ENCODE data around the gene RPH3AL. TPM values are rescaled to one million over a fixed set of nuclear protein-coding genes. Genes with fewer than 3 reads are reported as not detected.
"Not testable (repeated sequence)": the region's sequence is repeated elsewhere in the genome, so short reads cannot be mapped to it uniquely, and the experiment has no call there.

RPH3AL gene
- total RNA-seq, 1 donor = 2.9 TPM

DNA sequence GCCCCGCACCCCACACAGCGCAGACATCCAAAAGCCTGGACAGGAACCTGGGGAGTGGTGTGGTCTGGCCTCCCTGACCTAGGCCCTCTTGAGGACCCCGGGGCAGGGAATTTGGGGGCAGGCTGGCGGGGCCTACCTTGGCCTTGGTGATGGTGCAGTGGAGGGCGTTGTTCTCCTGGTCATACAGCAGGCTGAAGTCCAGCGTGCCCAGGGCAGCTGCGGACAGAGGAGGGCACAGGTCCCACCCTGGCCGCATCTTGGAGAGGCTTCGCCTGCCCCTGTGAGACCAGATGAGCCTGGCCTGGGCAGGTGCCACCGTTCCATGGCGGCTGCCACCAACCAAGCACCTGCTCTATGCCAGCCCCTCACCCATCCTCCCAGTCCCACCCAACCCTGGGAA lies 180.2 kb downstream of the RPH3AL start:
- H3K4me3 ChIP-seq (ENCODE audit: insufficient read depth, low read length) = no peak overlapping the region
- H3K27me3 ChIP-seq (ENCODE audit: insufficient read depth, low read length) = no peaks in the 10 kb centered on the region
- no peak overlapping the region for H3K4me2 ChIP-seq (ENCODE audit: insufficient read depth, low read length)
- no peaks in the 10 kb centered on the region for H3K36me3 ChIP-seq (ENCODE audit: insufficient read depth, low read length)
- H3K9me3 ChIP-seq (ENCODE audit: low read depth, low read length) = no peaks in the 10 kb centered on the region
- no peak overlapping the region for H2AFZ ChIP-seq (ENCODE audit: low read length)
- no peaks in the 10 kb centered on the region for H3K79me2 ChIP-seq (ENCODE audit: insufficient read depth, low read length)
- no peaks in the 10 kb centered on the region for H3K4me1 ChIP-seq (ENCODE audit: insufficient read depth, low read length)
- TF ChIP-seq, protein P1, sequence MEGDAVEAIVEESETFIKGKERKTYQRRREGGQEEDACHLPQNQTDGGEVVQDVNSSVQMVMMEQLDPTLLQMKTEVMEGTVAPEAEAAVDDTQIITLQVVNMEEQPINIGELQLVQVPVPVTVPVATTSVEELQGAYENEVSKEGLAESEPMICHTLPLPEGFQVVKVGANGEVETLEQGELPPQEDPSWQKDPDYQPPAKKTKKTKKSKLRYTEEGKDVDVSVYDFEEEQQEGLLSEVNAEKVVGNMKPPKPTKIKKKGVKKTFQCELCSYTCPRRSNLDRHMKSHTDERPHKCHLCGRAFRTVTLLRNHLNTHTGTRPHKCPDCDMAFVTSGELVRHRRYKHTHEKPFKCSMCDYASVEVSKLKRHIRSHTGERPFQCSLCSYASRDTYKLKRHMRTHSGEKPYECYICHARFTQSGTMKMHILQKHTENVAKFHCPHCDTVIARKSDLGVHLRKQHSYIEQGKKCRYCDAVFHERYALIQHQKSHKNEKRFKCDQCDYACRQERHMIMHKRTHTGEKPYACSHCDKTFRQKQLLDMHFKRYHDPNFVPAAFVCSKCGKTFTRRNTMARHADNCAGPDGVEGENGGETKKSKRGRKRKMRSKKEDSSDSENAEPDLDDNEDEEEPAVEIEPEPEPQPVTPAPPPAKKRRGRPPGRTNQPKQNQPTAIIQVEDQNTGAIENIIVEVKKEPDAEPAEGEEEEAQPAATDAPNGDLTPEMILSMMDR (IDR thresholded peaks at IDR 0.05; ENCODE audit: extremely low read depth, low read depth, low read length) = no peak
- no peaks in the 10 kb centered on the region for H4K20me1 ChIP-seq (ENCODE audit: insufficient read depth, low read length)
- no peak for DNase-seq (ENCODE audit: insufficient read length, low spot score, missing footprints)
- H3K27ac ChIP-seq (ENCODE audit: low read depth, low read length) = no peak overlapping the region

DNA sequence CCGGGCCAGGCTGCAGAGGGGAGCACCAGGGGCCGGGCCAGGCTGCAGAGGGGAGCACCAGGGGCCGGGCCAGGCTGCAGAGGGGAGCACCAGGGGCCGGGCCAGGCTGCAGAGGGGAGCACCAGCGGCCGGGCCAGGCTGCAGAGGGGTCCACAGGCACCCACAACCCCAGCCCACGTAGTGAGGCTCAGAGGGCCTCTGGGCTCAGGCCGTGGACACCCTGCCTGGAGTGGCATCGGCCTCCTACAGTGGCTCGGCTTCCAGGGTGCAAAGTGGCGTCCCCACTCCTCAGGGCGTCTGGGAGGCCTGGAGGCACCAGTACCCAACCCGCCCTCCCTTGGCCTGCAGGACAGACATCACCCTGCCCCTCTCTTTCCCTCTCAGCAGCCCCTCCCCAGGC lies 180.7 kb downstream of the RPH3AL start:
- TF ChIP-seq, protein P1 (IDR thresholded peaks at IDR 0.05; ENCODE audit: extremely low read depth, low read depth, low read length) = no peak
- H3K27me3 ChIP-seq (ENCODE audit: insufficient read depth, low read length) = no peaks in the 10 kb centered on the region
- H3K27ac ChIP-seq (ENCODE audit: low read depth, low read length) = no peak overlapping the region
- no peaks in the 10 kb centered on the region for H4K20me1 ChIP-seq (ENCODE audit: insufficient read depth, low read length)
- H3K4me3 ChIP-seq (ENCODE audit: insufficient read depth, low read length) = no peak overlapping the region
- H3K36me3 ChIP-seq (ENCODE audit: insufficient read depth, low read length) = no peaks in the 10 kb centered on the region
- no peak overlapping the region for H2AFZ ChIP-seq (ENCODE audit: low read length)
- H3K79me2 ChIP-seq (ENCODE audit: insufficient read depth, low read length) = no peaks in the 10 kb centered on the region
- H3K9me3 ChIP-seq (ENCODE audit: low read depth, low read length) = no peaks in the 10 kb centered on the region
- H3K4me2 ChIP-seq (ENCODE audit: insufficient read depth, low read length) = no peak overlapping the region
- H3K4me1 ChIP-seq (ENCODE audit: insufficient read depth, low read length) = no peaks in the 10 kb centered on the region
- no peak for DNase-seq (ENCODE audit: insufficient read length, low spot score, missing footprints)

DNA sequence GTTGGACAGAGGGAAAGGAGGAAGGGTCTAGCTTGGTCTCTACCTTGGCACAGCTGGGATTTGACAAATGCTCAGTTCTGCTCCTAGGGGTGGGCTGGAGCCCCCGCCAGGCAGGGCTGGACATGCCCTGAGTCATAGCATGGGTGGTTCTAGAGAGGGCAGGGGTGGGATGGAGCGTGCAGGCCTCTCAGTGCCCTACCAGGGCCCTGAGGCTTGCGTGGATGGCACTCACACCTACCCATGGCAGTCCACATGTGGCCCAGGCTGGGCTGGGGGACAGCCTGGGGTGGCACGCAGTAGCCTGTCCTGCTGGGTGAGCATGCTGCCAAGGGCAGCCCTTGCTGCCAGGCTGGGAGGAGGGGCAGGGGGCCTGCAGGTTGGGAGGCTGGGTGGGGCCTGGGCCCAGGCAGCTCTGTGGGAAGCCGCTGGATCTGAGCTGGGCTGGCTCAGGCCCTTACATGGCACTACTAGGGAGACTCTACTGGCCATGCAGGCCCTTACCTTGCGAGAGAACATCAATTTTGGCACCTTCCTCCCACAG lies 182.4 kb downstream of the RPH3AL start:
- H3K4me1 ChIP-seq (ENCODE audit: insufficient read depth, low read length) = no peaks in the 10 kb centered on the region
- H3K27ac ChIP-seq (ENCODE audit: low read depth, low read length) = no peak overlapping the region
- no peaks in the 10 kb centered on the region for H3K9me3 ChIP-seq (ENCODE audit: low read depth, low read length)
- H3K36me3 ChIP-seq (ENCODE audit: insufficient read depth, low read length) = no peaks in the 10 kb centered on the region
- TF ChIP-seq, protein P1 (IDR thresholded peaks at IDR 0.05; ENCODE audit: extremely low read depth, low read depth, low read length) = no peak
- no peak for DNase-seq (ENCODE audit: insufficient read length, low spot score, missing footprints)
- H3K4me2 ChIP-seq (ENCODE audit: insufficient read depth, low read length) = no peak overlapping the region
- H3K4me3 ChIP-seq (ENCODE audit: insufficient read depth, low read length) = no peak overlapping the region
- H3K79me2 ChIP-seq (ENCODE audit: insufficient read depth, low read length) = no peaks in the 10 kb centered on the region
- H3K27me3 ChIP-seq (ENCODE audit: insufficient read depth, low read length) = no peaks in the 10 kb centered on the region
- H2AFZ ChIP-seq (ENCODE audit: low read length) = no peak overlapping the region
- no peaks in the 10 kb centered on the region for H4K20me1 ChIP-seq (ENCODE audit: insufficient read depth, low read length)

DNA sequence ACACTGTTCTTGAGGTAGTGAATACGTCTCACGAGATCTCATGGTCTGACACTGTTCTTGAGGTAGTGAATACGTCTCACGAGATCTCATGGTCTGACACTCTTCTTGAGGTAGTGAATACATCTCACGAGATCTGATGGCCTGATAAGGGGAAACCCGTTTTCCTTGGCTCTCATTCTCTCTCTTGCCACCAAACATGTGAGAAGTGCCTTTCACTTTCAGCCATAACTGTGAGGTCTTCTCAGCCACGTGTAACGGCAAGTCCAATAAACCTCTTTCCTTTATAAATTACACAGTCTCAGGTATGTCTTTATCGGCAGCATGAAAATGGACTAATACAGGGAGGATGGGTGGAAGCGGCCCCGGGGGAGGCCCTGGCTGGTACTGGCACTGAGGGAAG lies 184.0 kb downstream of the RPH3AL start:
- H3K36me3 ChIP-seq (ENCODE audit: insufficient read depth, low read length); DNase-seq (ENCODE audit: insufficient read length, low spot score, missing footprints); H3K4me1 ChIP-seq (ENCODE audit: insufficient read depth, low read length); H3K27ac ChIP-seq (ENCODE audit: low read depth, low read length); H2AFZ ChIP-seq (ENCODE audit: low read length); H3K79me2 ChIP-seq (ENCODE audit: insufficient read depth, low read length); H3K9me3 ChIP-seq (ENCODE audit: low read depth, low read length); H4K20me1 ChIP-seq (ENCODE audit: insufficient read depth, low read length); H3K27me3 ChIP-seq (ENCODE audit: insufficient read depth, low read length); H3K4me2 ChIP-seq (ENCODE audit: insufficient read depth, low read length); H3K4me3 ChIP-seq (ENCODE audit: insufficient read depth, low read length): not testable (repeated sequence)

Measured in osteoblast (primary cell).